H9 (cell line): ENCODE results near the gene TUBGCP6. TPM values are rescaled to one million over a fixed set of nuclear protein-coding genes. Genes with fewer than 3 reads are reported as not detected.

Experiments
- DNase-seq: peaks from one replicate; pipeline ENCODE4 v3.0.0-alpha.2; 2017
- H2AFZ ChIP-seq: one replicate; pipeline ENCODE4 v1.6.1; 2013; ENCODE audit warnings: mild to moderate bottlenecking, low read length, control low read depth, moderate library complexity
- H2AK5ac ChIP-seq: 2 replicates; pipeline ENCODE4 v1.6.1; 2013; ENCODE audit warnings: low read length, control low read depth, mixed read lengths; ENCODE audit not compliant: insufficient read length
- H2BK120ac ChIP-seq: one replicate; pipeline ENCODE4 v1.6.1; 2013; ENCODE audit warnings: low read depth, mild to moderate bottlenecking, low read length, control low read depth, inconsistent platforms; ENCODE audit not compliant: poor library complexity, severe bottlenecking
- H2BK12ac ChIP-seq: 2 replicates; pipeline ENCODE4 v1.6.1; 2013; ENCODE audit warnings: low read length, control low read depth, mixed read lengths, low read depth; ENCODE audit not compliant: insufficient read length
- H2BK15ac ChIP-seq: 2 replicates; pipeline ENCODE4 v1.6.1; 2013; ENCODE audit warnings: low read depth, low read length, control low read depth
- H2BK20ac ChIP-seq: one replicate; pipeline ENCODE4 v1.6.1; 2013; ENCODE audit warnings: low read depth, mild to moderate bottlenecking, low read length, control low read depth, inconsistent platforms; ENCODE audit not compliant: poor library complexity, severe bottlenecking
- H2BK5ac ChIP-seq: 2 replicates; pipeline ENCODE4 v1.6.1; 2013; ENCODE audit warnings: low read length, control low read depth, mixed read lengths; ENCODE audit not compliant: insufficient read length
- H3K14ac ChIP-seq: 2 replicates; pipeline ENCODE4 v1.6.1; 2013; ENCODE audit warnings: low read length, control low read depth; ENCODE audit not compliant: insufficient read depth
- H3K18ac ChIP-seq: 2 replicates; pipeline ENCODE4 v1.6.1; 2013; ENCODE audit warnings: low read depth, mild to moderate bottlenecking, mixed read lengths, low read length, control low read depth; ENCODE audit not compliant: insufficient read length
- H3K23ac ChIP-seq: 2 replicates; pipeline ENCODE4 v1.6.1; 2013; ENCODE audit warnings: low read length, control low read depth, mixed read lengths, low read depth; ENCODE audit not compliant: insufficient read length
- H3K23me2 ChIP-seq: 2 replicates; pipeline ENCODE4 v1.6.1; 2013; ENCODE audit warnings: low read depth, mild to moderate bottlenecking, mixed read lengths, low read length, control low read depth; ENCODE audit not compliant: insufficient read length, poor library complexity, severe bottlenecking
- H3K27ac ChIP-seq: 2 replicates; pipeline ENCODE4 v1.5.1; 2013; ENCODE audit warnings: low read length, control low read depth, mixed read lengths, low read depth; ENCODE audit not compliant: insufficient read length
- H3K27me3 ChIP-seq: 2 replicates; pipeline ENCODE4 v1.6.1; 2013; ENCODE audit warnings: low read length, control low read depth, inconsistent platforms; ENCODE audit not compliant: insufficient read depth
- H3K4ac ChIP-seq: 2 replicates; pipeline ENCODE4 v1.6.1; 2013; ENCODE audit warnings: low read depth, mild to moderate bottlenecking, control low read depth, inconsistent platforms, low read length, moderate library complexity
- H3K4me1 ChIP-seq: 2 replicates; pipeline ENCODE4 v1.6.1; 2013; ENCODE audit warnings: low read length, control low read depth, inconsistent platforms; ENCODE audit not compliant: insufficient read depth
- H3K4me2 ChIP-seq: 2 replicates; pipeline ENCODE4 v1.6.1; 2013; ENCODE audit warnings: low read length, control low read depth, mixed read lengths; ENCODE audit not compliant: insufficient read length, insufficient read depth
- H3K56ac ChIP-seq: 2 replicates; pipeline ENCODE4 v1.6.1; 2013; ENCODE audit warnings: low read depth, mild to moderate bottlenecking, mixed read lengths, low read length, control low read depth; ENCODE audit not compliant: insufficient read length
- H3K79me1 ChIP-seq: 2 replicates; pipeline ENCODE4 v1.6.1; 2013; ENCODE audit warnings: low read depth, mild to moderate bottlenecking, moderate library complexity, low read length, control low read depth, inconsistent platforms; ENCODE audit not compliant: insufficient read depth, poor library complexity, severe bottlenecking
- H3K79me2 ChIP-seq: 2 replicates; pipeline ENCODE4 v1.6.1; 2013; ENCODE audit warnings: low read length, control low read depth, inconsistent platforms; ENCODE audit not compliant: insufficient read depth
- H3K9ac ChIP-seq: 2 replicates; pipeline ENCODE4 v1.6.1; 2013; ENCODE audit warnings: low read length, control low read depth, mixed read lengths; ENCODE audit not compliant: insufficient read length; ENCODE audit errors: extremely low read depth
- H3K9me3 ChIP-seq: one replicate; pipeline ENCODE4 v1.6.1; 2013; ENCODE audit warnings: low read depth, low read length, inconsistent platforms; ENCODE audit not compliant: control insufficient read depth
- H3T11ph ChIP-seq: one replicate; pipeline ENCODE4 v1.6.1; 2013; ENCODE audit warnings: mild to moderate bottlenecking, low read length, control low read depth, inconsistent platforms
- H4K20me1 ChIP-seq: one replicate; pipeline ENCODE4 v1.6.1; 2013; ENCODE audit not compliant: control insufficient read depth, insufficient read length, insufficient read depth
- H4K5ac ChIP-seq: 2 replicates; pipeline ENCODE4 v1.6.1; 2013; ENCODE audit warnings: low read depth, mild to moderate bottlenecking, mixed read lengths, low read length, control low read depth; ENCODE audit not compliant: insufficient read length
- H4K8ac ChIP-seq: replicated peaks from 2 replicates; pipeline ENCODE4 v1.6.1; 2013; ENCODE audit warnings: low read length, control low read depth, mixed read lengths, low read depth; ENCODE audit not compliant: insufficient read length
- H4K91ac ChIP-seq: 2 replicates; pipeline ENCODE4 v1.6.1; 2013; ENCODE audit warnings: low read depth, mild to moderate bottlenecking, moderate library complexity, mixed read lengths, low read length, control low read depth; ENCODE audit not compliant: insufficient read length
- H3K27ac Mint-ChIP-seq, 3 experiments: 2 replicates in 2 of 3; 3 replicates in 1 of 3; pipeline ENCODE4 v1.8.0; 2020 to 2021; ENCODE audit warnings: mixed read lengths in 3 of 3, mild to moderate bottlenecking in 1 of 3, moderate library complexity in 1 of 3
- H3K27me3 Mint-ChIP-seq: 2 replicates; pipeline ENCODE4 v1.8.0; 2021; ENCODE audit warnings: low read depth, mild to moderate bottlenecking, moderate library complexity, mixed read lengths
- H3K36me3 Mint-ChIP-seq, 3 experiments: 2 replicates in 2 of 3; 3 replicates in 1 of 3; pipeline ENCODE4 v1.8.0; 2020 to 2021; ENCODE audit warnings: low read depth in 3 of 3, mixed read lengths in 3 of 3; ENCODE audit not compliant: insufficient read depth in 1 of 3
- H3K4me1 Mint-ChIP-seq, 2 experiments: 2 replicates each; pipeline ENCODE4 v1.8.0; 2020; ENCODE audit warnings: mixed read lengths in 2 of 2
- H3K4me3 Mint-ChIP-seq, 2 experiments: 2 replicates in 1 of 2; 3 replicates in 1 of 2; pipeline ENCODE4 v1.8.0; 2020 to 2021; ENCODE audit warnings: mild to moderate bottlenecking in 2 of 2, mixed read lengths in 2 of 2, moderate library complexity in 1 of 2
- H3K9me3 Mint-ChIP-seq, 2 experiments: 2 replicates in 1 of 2; 3 replicates in 1 of 2; pipeline ENCODE4 v1.8.0; 2020; ENCODE audit warnings: mild to moderate bottlenecking in 2 of 2, mixed read lengths in 2 of 2, moderate library complexity in 1 of 2
- WGBS: extraction: QIAGEN DNeasy Blood & Tissue Kit; methylation state at CpG from one replicate; pipeline ENCODE4 v1.1.7; 2013; ENCODE audit warnings: missing lambda C conversion rate, low lambda C conversion rate, mixed read lengths; ENCODE audit not compliant: insufficient read length; ENCODE audit errors: extremely low coverage; 5-methylcytosine and 5-hydroxymethylcytosine counted together
- total RNA-seq: library from RNA; stranded (reverse); gene quantifications from 2 replicates; pipeline ENCODE4 v1.2.1, GENCODE V29; 2021
- TF ChIP-seq, protein P1 (sequence below): fragments of 200-600 bp; sonication (generic); conservative IDR thresholded peaks from 3 replicates; pipeline ENCODE4 v1.8.0; 2021; ENCODE audit warnings: antibody characterized with exemption, mild to moderate bottlenecking

Gene TUBGCP6
- total RNA-seq, 1 experiment from 2014 or later, result 29.0 TPM

DNA sequence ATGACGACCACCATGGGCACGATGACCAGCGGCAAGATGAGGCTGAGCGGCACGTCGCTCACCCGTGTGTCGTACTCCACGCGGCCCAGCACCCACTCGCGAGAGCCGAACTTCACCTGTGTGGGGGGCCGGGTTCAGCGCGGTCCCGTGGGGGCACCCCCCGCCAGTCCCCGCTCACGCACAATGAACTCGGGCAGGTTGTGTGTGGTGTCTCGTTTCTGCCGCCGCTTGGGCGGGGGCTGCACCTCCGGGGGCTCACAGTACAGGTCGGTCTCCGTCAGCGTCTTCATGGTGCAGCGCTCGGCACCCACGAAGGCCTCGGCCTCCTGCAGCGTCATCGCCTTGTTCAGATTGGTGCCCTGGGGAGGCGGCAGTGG, 36.5 kb upstream of the TUBGCP6 start:
- Histone ChIP-seq H3K9me3 (no peaks in the 10 kb centered on the region), H3K9ac (no peak overlapping the region), H3K27ac (no peak overlapping the region), H4K20me1 (no peaks in the 10 kb centered on the region), H2BK5ac (no peak overlapping the region), H3K23ac (no peak overlapping the region), H3K14ac (no peak overlapping the region), H3K23me2 (peaks cover 3% of the 10 kb centered on the region), H4K5ac (no peak overlapping the region), H3K79me1 (no peaks in the 10 kb centered on the region), H3K56ac (no peak overlapping the region), H3K18ac (no peak overlapping the region), H2BK12ac (no peak overlapping the region), H3K27me3 (no peaks in the 10 kb centered on the region), H4K8ac (no peak overlapping the region), H4K91ac (no peak overlapping the region), H3K4me1 (no peaks in the 10 kb centered on the region), H2BK120ac (no peak overlapping the region), H2AFZ (no peak overlapping the region), H3K4me2 (no peak overlapping the region), H2AK5ac (no peak overlapping the region), H2BK20ac (no peak overlapping the region), H3K79me2 (no peaks in the 10 kb centered on the region), H3T11ph (no peak overlapping the region), H3K4ac (no peak overlapping the region), H2BK15ac (no peak overlapping the region)
- H3K27ac Mint-ChIP-seq, result no peak overlapping the region
- no peaks in the 10 kb centered on the region for H3K4me1 Mint-ChIP-seq
- no CpG with 5 or more reads among the region's 36 CpGs for WGBS
- peaks cover 5 to 6% of the 10 kb centered on the region in 2 experiments; a peak in 3 of 5 replicates for H3K9me3 Mint-ChIP-seq
- no peak overlapping the region for H3K4me3 Mint-ChIP-seq
- TF ChIP-seq, protein P1, sequence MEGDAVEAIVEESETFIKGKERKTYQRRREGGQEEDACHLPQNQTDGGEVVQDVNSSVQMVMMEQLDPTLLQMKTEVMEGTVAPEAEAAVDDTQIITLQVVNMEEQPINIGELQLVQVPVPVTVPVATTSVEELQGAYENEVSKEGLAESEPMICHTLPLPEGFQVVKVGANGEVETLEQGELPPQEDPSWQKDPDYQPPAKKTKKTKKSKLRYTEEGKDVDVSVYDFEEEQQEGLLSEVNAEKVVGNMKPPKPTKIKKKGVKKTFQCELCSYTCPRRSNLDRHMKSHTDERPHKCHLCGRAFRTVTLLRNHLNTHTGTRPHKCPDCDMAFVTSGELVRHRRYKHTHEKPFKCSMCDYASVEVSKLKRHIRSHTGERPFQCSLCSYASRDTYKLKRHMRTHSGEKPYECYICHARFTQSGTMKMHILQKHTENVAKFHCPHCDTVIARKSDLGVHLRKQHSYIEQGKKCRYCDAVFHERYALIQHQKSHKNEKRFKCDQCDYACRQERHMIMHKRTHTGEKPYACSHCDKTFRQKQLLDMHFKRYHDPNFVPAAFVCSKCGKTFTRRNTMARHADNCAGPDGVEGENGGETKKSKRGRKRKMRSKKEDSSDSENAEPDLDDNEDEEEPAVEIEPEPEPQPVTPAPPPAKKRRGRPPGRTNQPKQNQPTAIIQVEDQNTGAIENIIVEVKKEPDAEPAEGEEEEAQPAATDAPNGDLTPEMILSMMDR, result no peak
- H3K36me3 Mint-ChIP-seq, result peaks cover 34 to 62% (median 59%) of the 10 kb centered on the region in 3 experiments
- DNase-seq, result no peak
- no peaks in the 10 kb centered on the region for H3K27me3 Mint-ChIP-seq
